ENCODE results near the gene LRRC45. TPM values are rescaled to one million over a fixed set of nuclear protein-coding genes. Genes with fewer than 3 reads are reported as not detected.

The LRRC45 gene
- total and polyA plus RNA-seq, 2 of the 4 experiments (the other 2 are of a cell fraction): 7.2 to 10.2 TPM

- no peak overlapping the region for H4K91ac ChIP-seq (ENCODE audit: insufficient read depth, low read depth, low read length)
- no peak overlapping the region for H3K27ac ChIP-seq (ENCODE audit: insufficient read depth, low read length)
- no peak overlapping the region for H4K5ac ChIP-seq (ENCODE audit: low read depth, low read length)
- H2AFZ ChIP-seq (replicated peaks; ENCODE audit: low read length, poor library complexity): no peak overlapping the region
- peaks cover 39% of the 10 kb centered on the region for H3K36me3 ChIP-seq (ENCODE audit: control insufficient read depth, insufficient read depth, low read length)
- no peak for DNase-seq
- H3K9ac ChIP-seq (ENCODE audit: low read depth, low read length): no peak overlapping the region
- no peak overlapping the region for H3K18ac ChIP-seq (ENCODE audit: low read depth, low read length)
- H3K9me3 ChIP-seq (ENCODE audit: control insufficient read depth, insufficient read depth, low read length): no peaks in the 10 kb centered on the region
- no TSS peak for BruUV-seq (replicated peaks)
- H2BK120ac ChIP-seq (ENCODE audit: low read depth, low read length): no peak overlapping the region
- H3K27me3 ChIP-seq (ENCODE audit: control insufficient read depth, insufficient read depth, low read length): no peaks in the 10 kb centered on the region
- H3K56ac ChIP-seq (ENCODE audit: extremely low read depth, insufficient read depth, low read length): no peak overlapping the region
- H3K14ac ChIP-seq (replicated peaks; ENCODE audit: low read depth, low read length): no peak overlapping the region
- ATAC-seq (ENCODE audit: low read depth): no peak
- dilution Hi-C loops (cut with HindIII; ENCODE audit: low sequenced_read_pairs, unreplicated experiment) (no loop called here), intact Hi-C loops (cut with micrococcal nuclease) (no loop called here), in situ Hi-C loops (cut with MboI; ENCODE audit: low sequenced_read_pairs) (no loop called here)
- ChIA-PET POLR2A (ENCODE audit: unreplicated experiment) (no interaction called here), CTCF (interaction anchor here (0.6 kb wide), 1 partner anchor 9 kb away, joined by 4 read pairs; no protein-coding TSS in a partner anchor)
- H3K4ac ChIP-seq (ENCODE audit: low read depth, low read length): no peak overlapping the region
- no peak overlapping the region for H2BK20ac ChIP-seq (ENCODE audit: low read depth, low read length)
- no peak overlapping the region for H3K23ac ChIP-seq (ENCODE audit: low read depth, low read length)
- H2AK9ac ChIP-seq (replicated peaks; ENCODE audit: low read depth, low read length, poor library complexity): no peak overlapping the region
- no peak overlapping the region for H2AK5ac ChIP-seq (ENCODE audit: low read depth, low read length)
- no peak overlapping the region for H3K4me3 ChIP-seq (ENCODE audit: insufficient read depth, low read depth, low read length)
- H2BK15ac ChIP-seq (ENCODE audit: low read depth, low read length): no peak overlapping the region
- no peak overlapping the region for H2BK5ac ChIP-seq (ENCODE audit: low read depth, low read length, poor library complexity, severe bottlenecking)
- TF ChIP-seq RFX5 (IDR thresholded peaks at IDR 0.05; ENCODE audit: low read depth, low read length) (no peak), BHLHE40 (IDR thresholded peaks at IDR 0.05; ENCODE audit: low read depth, low read length) (no peak), SMC3 (IDR thresholded peaks at IDR 0.05; ENCODE audit: low read depth, low read length) (no peak), NFE2L2 (IDR thresholded peaks at IDR 0.05; ENCODE audit: low read depth, low read length) (no peak), RAD21 (IDR thresholded peaks at IDR 0.05; ENCODE audit: low read length) (no peak), FOS (IDR thresholded peaks at IDR 0.05; ENCODE audit: low read depth, low read length) (no peak)
- TF ChIP-seq, protein P1, sequence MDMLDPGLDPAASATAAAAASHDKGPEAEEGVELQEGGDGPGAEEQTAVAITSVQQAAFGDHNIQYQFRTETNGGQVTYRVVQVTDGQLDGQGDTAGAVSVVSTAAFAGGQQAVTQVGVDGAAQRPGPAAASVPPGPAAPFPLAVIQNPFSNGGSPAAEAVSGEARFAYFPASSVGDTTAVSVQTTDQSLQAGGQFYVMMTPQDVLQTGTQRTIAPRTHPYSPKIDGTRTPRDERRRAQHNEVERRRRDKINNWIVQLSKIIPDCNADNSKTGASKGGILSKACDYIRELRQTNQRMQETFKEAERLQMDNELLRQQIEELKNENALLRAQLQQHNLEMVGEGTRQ (IDR thresholded peaks at IDR 0.05; ENCODE audit: low read depth, low read length): no peak
- WGBS, 2 experiments (ENCODE audit: extremely low coverage in 2 of 2, insufficient read length in 1 of 2): 100% methylated on average over 10 of the region's 21 CpGs; no CpG with 5 or more reads in 1 of the 2 experiments
- peaks cover 0 to 16% of the 10 kb centered on the region in 2 experiments; a peak in 3 of 4 replicates for H3K79me1 ChIP-seq (ENCODE audit: low read depth in 1 of 2, low read length in 2 of 2)
- no peaks in the 10 kb centered on the region for H3K4me1 ChIP-seq (ENCODE audit: control insufficient read depth, insufficient read depth, low read length)
- H4K20me1 ChIP-seq (ENCODE audit: insufficient read depth, low read length): no peaks in the 10 kb centered on the region
- H3K4me2 ChIP-seq (ENCODE audit: low read depth, low read length): no peak overlapping the region
- H4K8ac ChIP-seq (ENCODE audit: low read depth in 2 of 2, low read length in 2 of 2): no peak overlapping the region
- no peaks in the 10 kb centered on the region for H3K9me1 ChIP-seq (ENCODE audit: insufficient read depth, low read length)
Measured at GRCh38 chr17:81984773-81985410, 38.2 kb upstream of the LRRC45 start.

Data from IMR-90 (cell line).